Measurements from ENCODE around the gene TCF12.

DNA sequence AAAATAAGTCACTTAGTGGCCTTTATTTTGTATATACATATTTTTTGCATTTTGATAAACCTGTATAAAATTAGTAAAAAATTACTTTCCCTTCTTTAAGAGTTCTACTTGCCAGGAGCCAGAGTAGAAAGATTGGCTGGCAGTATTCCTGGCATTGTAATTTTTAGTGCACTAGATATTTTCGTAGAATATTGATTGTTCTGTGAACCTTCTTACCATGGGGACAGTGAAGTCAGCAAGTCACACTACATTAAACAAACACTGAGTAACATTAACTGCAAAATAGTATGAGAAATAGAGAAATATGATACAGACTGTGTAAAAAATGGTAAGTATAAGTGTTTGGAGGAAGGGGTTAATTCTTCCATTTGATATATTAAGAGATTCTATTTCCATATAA lies 26.0 kb downstream of the TCF12 start:
- no peak for TF ChIP-seq YY1 (IDR thresholded peaks at IDR 0.05; ENCODE audit: insufficient read depth, insufficient read length)
- TF ChIP-seq ZNF274 (IDR thresholded peaks at IDR 0.05; ENCODE audit: low read depth, low read length), result no peak
